Kidney glomerular epithelial cell (primary cell): ENCODE measurements around the gene PTCRA.
"Not testable (repeated sequence)": the region's sequence is repeated elsewhere in the genome, so short reads cannot be mapped to it uniquely, and the experiment has no call there.

Source experiments
- DNase-seq: peaks from one replicate; lab custom pipeline; 2025; lab: John Stamatoyannopoulos, UW

The PTCRA gene, protein sequence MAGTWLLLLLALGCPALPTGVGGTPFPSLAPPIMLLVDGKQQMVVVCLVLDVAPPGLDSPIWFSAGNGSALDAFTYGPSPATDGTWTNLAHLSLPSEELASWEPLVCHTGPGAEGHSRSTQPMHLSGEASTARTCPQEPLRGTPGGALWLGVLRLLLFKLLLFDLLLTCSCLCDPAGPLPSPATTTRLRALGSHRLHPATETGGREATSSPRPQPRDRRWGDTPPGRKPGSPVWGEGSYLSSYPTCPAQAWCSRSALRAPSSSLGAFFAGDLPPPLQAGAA

GRCh38 chr6:42915732-42916131 lies at the start of gene PTCRA:
Gene PTCRA (plus strand): TSS chr6:42916053. CDS start chr6:42916070, 17 bp downstream.
- no peak for DNase-seq

DNA sequence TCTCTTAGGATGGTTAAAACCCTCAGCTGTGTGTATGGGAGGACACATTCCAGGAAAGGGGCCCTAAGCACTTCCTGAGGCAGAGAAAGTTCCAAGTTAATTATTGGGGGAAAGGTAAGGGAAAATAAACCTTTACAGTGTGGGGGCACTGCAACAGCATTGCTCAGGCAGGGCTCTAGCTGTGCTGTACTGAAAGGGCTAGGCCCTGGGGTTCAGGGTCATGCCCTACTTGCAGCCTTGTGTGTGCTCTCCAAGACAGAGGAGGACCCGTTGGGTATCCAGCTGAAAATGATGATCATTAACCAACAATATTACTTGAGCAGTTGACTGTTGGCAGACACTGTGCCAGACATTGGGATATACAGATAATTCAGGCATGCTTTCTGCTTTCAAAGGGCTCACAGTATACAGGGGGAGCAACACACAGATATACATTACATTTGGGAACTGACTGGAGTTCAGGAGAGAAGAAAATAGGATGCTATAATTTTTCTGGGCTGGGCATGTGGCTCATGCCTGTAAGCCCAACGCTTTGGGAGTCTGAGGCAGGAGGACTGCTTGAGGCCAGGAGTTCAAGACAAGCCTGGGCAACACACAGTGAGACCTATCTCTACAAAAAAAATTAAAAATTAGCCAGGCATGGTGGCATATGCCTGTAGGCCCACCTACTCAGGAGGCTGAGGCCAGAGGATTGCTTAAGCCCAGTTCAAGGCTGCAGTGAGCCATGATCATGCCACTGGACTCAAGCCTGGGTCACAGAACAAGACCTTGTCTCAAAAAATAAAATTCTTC lies 45.5 kb upstream of the PTCRA start:
- no peak for DNase-seq

GRCh38 chr6:42871711-42872110 lies 44.1 kb upstream of the PTCRA start:
- DNase-seq: no peak

DNA sequence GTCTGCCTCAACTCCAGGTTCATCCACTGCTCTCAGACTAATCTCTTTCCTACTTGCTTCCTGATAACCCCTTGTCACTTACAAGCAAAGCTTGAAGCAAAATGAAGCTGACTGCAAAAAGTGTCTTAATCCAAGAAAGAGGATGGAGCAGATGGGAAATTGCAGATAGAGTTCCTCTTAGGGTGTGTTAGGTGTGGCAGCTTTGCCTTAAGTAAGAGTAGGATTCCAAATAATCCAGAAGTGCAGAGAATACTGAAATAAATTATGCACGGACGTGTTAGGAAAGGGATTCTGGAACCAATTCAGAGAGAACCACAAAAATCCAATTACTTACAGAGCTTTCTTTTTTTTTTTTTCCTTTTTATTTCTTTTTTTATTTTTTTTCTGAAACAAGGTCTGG lies 42.5 kb upstream of the PTCRA start:
- no peak for DNase-seq

- no peak for DNase-seq
These were observed 38.2 kb upstream of the PTCRA start for GRCh38 chr6:42877695-42878094.

GRCh38 chr6:42879372-42880239 lies 36.2 kb upstream of the PTCRA start, which contains the start of gene RPL7L1:
Gene RPL7L1 (plus strand): TSS chr6:42879616. CDS start chr6:42879911, 295 bp downstream.
- peak; percentile 98 for DNase-seq

DNA sequence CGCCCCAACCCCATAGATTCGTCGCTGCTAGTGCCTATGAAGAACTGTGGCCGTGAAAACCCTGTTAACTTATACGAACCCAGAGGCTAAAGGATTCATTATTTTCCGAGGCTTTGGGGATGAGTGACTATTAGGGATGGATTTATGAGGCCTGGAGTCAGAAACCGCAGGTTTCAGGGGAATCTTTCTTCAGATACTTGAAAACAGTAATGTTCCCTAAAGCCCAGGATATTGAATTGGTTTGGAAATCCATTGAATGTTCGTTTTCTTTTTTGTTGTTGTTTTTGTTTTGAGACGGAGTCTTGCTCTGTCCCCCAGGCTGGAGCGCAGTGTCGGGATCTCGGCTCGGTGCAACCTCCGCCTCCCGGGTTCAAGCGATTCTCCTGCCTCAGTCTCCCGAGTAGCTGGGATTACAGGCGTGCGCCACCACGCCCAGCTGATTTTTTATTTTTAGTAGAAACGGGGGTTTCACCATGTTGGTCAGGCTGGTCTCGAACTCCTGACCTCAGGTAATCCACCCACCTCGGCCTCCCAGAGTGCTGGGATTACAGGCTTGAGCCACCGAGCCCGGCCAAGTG lies 35.5 kb upstream of the PTCRA start:
- DNase-seq: not testable (repeated sequence)

- DNase-seq: not testable (repeated sequence)
These were observed 35.0 kb upstream of the PTCRA start for GRCh38 chr6:42880871-42881270.

DNA sequence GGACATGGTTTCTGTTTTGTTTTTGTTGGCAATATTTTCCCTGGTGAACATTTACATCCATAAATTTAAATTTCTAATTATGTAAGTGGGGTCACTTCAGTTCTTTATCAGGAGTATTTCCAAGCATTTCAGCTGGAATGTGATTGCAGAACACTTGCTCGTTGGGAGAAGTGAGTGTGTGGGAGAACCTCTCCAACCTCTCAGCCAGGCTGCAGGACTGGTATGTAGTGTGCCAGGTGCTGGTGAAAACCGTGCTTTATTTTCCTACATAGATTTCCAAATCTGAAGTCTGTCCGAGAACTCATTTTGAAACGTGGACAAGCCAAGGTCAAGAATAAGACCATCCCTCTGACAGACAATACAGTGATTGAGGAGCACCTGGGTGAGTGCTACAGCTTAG lies 30.2 kb upstream of the PTCRA start:
- no peak for DNase-seq

DNA sequence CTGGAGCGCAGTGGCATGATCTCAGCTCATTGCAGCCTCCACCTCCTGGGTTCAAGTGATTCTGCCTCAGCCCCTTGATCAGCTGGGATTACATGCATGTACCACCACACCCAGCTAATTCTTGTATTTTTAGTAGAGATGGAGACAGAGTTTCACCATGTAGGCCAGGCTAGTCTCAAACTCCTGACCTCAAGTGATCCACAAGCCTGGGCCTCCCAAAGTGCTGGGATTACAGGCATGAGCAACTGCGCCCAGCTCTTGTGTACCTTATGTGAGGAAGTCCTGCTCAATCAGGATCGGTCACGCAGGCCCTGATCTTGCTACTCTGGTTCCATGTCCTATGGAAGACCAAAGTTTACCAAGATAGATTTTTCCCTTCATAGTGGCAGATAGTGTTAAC lies 27.7 kb upstream of the PTCRA start:
- DNase-seq: not testable (repeated sequence)

GRCh38 chr6:42889815-42890214 lies 26.0 kb upstream of the PTCRA start:
- no peak for DNase-seq

GRCh38 chr6:42890311-42891198 lies 25.3 kb upstream of the PTCRA start:
- peak; percentile 89 for DNase-seq

DNA sequence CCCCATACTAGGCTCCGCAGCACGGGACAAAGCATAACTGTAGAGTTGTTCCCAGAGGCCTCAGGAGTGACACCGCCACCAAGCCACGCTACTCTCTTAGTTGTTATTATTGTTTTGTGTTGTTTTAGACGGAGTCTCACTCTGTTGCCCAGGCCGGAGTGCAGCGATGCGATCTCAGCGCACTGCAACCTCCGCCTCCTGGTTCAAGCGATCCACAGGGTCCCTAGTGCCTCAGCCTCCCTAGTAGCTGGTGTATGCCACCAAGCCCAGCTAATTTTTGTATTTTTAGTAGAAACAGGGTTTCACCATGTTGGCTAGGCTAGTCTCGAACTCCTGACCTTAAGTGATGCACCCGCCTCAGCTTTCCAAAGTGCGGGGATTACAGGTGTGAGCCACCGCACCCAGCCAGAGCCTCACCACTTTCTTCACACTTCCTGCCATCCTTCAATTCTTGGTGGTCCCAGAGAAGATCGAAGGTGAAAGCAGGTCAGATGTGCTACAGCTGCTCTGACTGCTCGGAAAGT lies 24.6 kb upstream of the PTCRA start:
- DNase-seq: no peak

DNA sequence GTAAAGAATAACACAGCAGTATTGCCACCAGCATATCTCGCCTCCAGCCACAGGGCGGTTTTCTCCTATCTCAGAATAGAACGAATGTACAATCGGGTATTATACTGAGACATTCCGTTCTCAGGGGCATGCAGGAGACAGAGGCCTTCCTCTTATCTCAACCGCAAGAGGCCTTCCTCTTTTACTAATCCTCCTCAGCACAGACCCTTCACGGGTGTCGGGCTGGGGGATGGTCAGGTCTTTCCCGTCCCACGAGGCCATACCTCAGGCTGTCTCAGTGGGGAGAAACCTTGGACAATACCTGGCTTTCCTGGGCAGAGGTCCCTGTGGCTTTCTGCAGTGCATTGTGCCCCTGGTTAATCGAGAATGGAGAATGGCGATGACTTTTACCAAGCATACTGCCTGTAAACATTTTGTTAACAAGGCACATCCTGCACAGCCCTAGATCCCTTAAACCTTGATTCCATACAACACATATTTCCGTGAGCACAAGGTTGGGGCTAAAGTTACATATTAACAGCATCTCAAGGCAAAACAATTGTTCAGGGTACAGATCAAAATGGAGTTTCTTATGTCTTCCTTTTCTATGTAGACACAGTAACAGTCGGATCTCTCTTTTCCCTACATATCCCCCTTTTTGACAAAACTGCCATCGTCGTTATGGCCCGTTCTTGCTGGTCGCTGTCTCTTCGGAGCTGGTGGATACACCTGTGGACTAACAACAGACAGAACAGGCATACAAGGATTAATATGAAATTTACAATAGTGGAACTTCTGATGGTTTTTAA lies 21.6 kb upstream of the PTCRA start:
- DNase-seq: not testable (repeated sequence)

DNA sequence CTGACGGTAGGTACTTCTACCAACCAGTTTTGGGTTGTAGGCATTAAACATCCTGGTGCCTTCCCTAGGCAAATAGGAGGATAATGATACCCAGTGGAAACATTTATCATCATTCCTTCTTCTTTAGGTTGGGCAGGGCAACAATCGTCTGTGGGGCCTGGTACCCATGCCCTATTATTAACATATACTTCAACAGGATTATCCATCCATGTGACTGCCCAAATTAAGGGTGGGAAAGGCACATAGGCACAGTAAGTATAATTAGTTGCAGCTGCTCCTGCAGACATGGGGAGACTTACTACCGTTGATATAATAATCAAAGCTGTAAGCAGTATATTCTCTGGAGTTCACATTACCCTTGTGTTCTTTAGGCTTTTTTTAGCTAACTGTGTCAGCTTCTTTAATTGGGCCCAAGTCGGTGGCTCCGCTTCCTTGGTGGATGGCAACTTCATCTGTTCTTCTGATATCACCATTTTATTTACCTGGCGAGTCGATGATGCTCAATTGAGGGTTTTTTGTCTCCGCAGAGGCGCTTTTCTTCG lies 19.6 kb upstream of the PTCRA start:
- DNase-seq: no peak

- peak; percentile 40 for DNase-seq
These were observed 16.9 kb upstream of the PTCRA start for GRCh38 chr6:42898891-42899361.

- DNase-seq: no peak
These were observed 16.0 kb upstream of the PTCRA start for GRCh38 chr6:42899871-42900270.

- peak; percentile 77 for DNase-seq
These were observed 14.3 kb upstream of the PTCRA start for GRCh38 chr6:42901538-42901957.
